IPS-18a (cell line): Measurements from ENCODE around the gene CRLF2.
"Not testable (repeated sequence)": the region's sequence is repeated elsewhere in the genome, so short reads cannot be mapped to it uniquely, and the experiment has no call there.

ENCODE experiments used
- H3K27ac ChIP-seq: one replicate; pipeline ENCODE4 v1.5.1; 2013; ENCODE audit warnings: low read length
- H3K27me3 ChIP-seq: one replicate; pipeline ENCODE4 v1.6.1; 2013; ENCODE audit warnings: mild to moderate bottlenecking, low read length; ENCODE audit not compliant: control insufficient read depth, insufficient read depth
- H3K36me3 ChIP-seq: one replicate; pipeline ENCODE4 v1.6.1; 2013; ENCODE audit warnings: low read depth, low read length; ENCODE audit not compliant: control insufficient read depth
- H3K4me1 ChIP-seq: one replicate; pipeline ENCODE4 v1.6.1; 2013; ENCODE audit warnings: low read depth, low read length; ENCODE audit not compliant: control insufficient read depth
- H3K4me3 ChIP-seq: one replicate; pipeline ENCODE4 v1.5.1; 2013; ENCODE audit warnings: low read length
- H3K9ac ChIP-seq: one replicate; pipeline ENCODE4 v1.6.1; 2013; ENCODE audit warnings: mild to moderate bottlenecking, low read length, moderate library complexity
- H3K9me3 ChIP-seq: one replicate; pipeline ENCODE4 v1.6.1; 2013; ENCODE audit warnings: low read depth, low read length; ENCODE audit not compliant: control insufficient read depth

Gene CRLF2

DNA sequence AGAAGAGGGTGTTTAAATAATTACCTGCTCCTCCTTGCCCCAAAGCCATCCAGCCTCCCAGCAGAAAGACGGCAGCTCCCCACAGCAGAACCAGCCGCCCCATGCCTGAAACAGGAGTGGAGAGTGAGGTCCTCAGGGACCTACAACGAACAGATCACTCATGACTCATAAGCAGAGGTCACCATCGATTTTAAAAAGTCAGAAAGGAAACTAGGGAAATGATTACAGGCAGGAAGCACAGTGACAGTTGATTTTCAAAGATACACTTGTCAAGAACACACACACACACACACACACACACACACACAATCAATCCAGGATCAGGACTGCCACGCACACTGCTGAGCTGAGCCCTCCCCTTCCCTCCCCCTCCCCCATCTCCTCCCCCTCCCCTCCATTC lies at the start of gene CRLF2:
CRLF2 (minus strand) TSS at position 118 of the 400 bp plus-strand sequence; CDS start at position 103, 15 bp downstream.
- Histone ChIP-seq H3K4me3 (no peak within 1 kb of the TSS), H3K27ac (no peak within 1 kb of the TSS), H3K9me3 (no peaks in the 10 kb centered on the region), H3K9ac (no peak within 1 kb of the TSS), H3K36me3 (no peaks in the 10 kb centered on the region), H3K27me3 (no peaks in the 10 kb centered on the region), H3K4me1 (no peaks in the 10 kb centered on the region)

- not testable (repeated sequence) for H3K27ac ChIP-seq, H3K9ac ChIP-seq, H3K27me3 ChIP-seq, H3K4me3 ChIP-seq, H3K4me1 ChIP-seq, H3K36me3 ChIP-seq, H3K9me3 ChIP-seq
Measured at GRCh38 chrX:1261771-1262170, 49.3 kb upstream of the CRLF2 start.

DNA sequence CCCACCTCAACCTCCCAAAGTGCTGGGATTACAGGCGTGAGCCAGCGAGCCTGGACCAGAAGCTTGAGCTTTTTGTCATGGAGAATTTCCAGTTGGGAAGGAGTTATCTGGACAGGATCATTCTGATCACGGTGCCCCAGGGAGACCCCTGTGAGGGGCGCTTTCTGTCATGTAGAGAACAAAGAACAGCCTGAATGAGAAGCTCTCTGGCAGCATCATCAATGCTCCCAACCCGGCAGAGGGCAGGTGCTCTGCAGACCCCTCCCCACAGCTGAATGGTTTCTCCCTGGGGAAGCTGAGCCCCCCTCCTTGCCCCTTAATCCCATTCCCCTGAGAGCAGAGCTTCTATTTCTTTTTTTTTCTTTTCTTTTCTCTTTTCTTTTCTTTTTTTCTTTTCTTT lies 48.8 kb upstream of the CRLF2 start:
- H3K4me1 ChIP-seq: no peaks in the 10 kb centered on the region
- H3K9ac ChIP-seq: no peak overlapping the region
- H3K4me3 ChIP-seq: no peak overlapping the region
- H3K36me3 ChIP-seq: no peaks in the 10 kb centered on the region
- H3K27me3 ChIP-seq: no peaks in the 10 kb centered on the region
- H3K27ac ChIP-seq: no peak overlapping the region
- no peaks in the 10 kb centered on the region for H3K9me3 ChIP-seq

- H3K4me1 ChIP-seq: peaks cover 3% of the 10 kb centered on the region
- H3K4me3 ChIP-seq: no peak overlapping the region
- no peaks in the 10 kb centered on the region for H3K36me3 ChIP-seq
- no peak overlapping the region for H3K27ac ChIP-seq
- no peaks in the 10 kb centered on the region for H3K9me3 ChIP-seq
- no peaks in the 10 kb centered on the region for H3K27me3 ChIP-seq
- no peak overlapping the region for H3K9ac ChIP-seq
Measured at GRCh38 chrX:1252861-1253260, 40.4 kb upstream of the CRLF2 start.

- peak overlapping the region; percentile 44 for H3K4me3 ChIP-seq
- no peaks in the 10 kb centered on the region for H3K9me3 ChIP-seq
- H3K36me3 ChIP-seq: no peaks in the 10 kb centered on the region
- H3K27me3 ChIP-seq: no peaks in the 10 kb centered on the region
- peaks cover 3% of the 10 kb centered on the region for H3K4me1 ChIP-seq
- peak overlapping the region; percentile 56 for H3K9ac ChIP-seq
- H3K27ac ChIP-seq: no peak overlapping the region
Measured at GRCh38 chrX:1249101-1249887, 36.8 kb upstream of the CRLF2 start.

- peak overlapping the region; percentile 56 for H3K9ac ChIP-seq
- H3K36me3 ChIP-seq: no peaks in the 10 kb centered on the region
- H3K4me3 ChIP-seq: peak overlapping the region; percentile 44
- no peaks in the 10 kb centered on the region for H3K27me3 ChIP-seq
- H3K9me3 ChIP-seq: no peaks in the 10 kb centered on the region
- no peak overlapping the region for H3K27ac ChIP-seq
- peaks cover 3% of the 10 kb centered on the region for H3K4me1 ChIP-seq
Measured at GRCh38 chrX:1248331-1249061, 36.0 kb upstream of the CRLF2 start.

DNA sequence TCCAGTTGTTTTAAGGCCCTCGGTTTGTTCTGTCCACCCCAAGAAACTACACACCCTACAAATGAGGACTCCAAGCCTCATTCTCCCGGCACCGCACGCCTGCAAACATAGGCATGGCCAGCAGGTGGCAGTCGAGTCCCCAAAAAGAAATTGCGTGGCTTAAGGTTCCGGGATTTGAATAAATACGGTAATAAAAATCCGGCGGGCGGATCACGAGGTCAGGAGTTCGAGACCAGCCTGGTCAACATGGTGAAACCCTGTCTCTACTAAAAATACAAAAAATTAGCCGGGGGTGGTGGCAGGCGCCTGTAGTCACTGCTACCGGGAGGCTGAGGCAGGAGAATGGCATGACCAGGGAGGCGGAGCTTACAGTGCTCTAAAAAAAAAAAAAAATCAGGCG lies 34.4 kb upstream of the CRLF2 start:
- Histone ChIP-seq H3K27ac (no peak overlapping the region), H3K9ac (no peak overlapping the region), H3K4me1 (peaks cover 3% of the 10 kb centered on the region), H3K9me3 (no peaks in the 10 kb centered on the region), H3K36me3 (no peaks in the 10 kb centered on the region), H3K4me3 (no peak overlapping the region), H3K27me3 (no peaks in the 10 kb centered on the region)

- no peaks in the 10 kb centered on the region for H3K27me3 ChIP-seq
- H3K9ac ChIP-seq: no peak overlapping the region
- no peaks in the 10 kb centered on the region for H3K36me3 ChIP-seq
- no peaks in the 10 kb centered on the region for H3K9me3 ChIP-seq
- no peak overlapping the region for H3K4me3 ChIP-seq
- H3K27ac ChIP-seq: no peak overlapping the region
- peaks cover 3% of the 10 kb centered on the region for H3K4me1 ChIP-seq
Measured at GRCh38 chrX:1244164-1245076, 32.0 kb upstream of the CRLF2 start.

- Histone ChIP-seq H3K4me3 (no peak overlapping the region), H3K4me1 (no peaks in the 10 kb centered on the region), H3K27ac (no peak overlapping the region), H3K27me3 (no peaks in the 10 kb centered on the region), H3K9ac (peak overlapping the region; percentile 7), H3K9me3 (no peaks in the 10 kb centered on the region), H3K36me3 (no peaks in the 10 kb centered on the region)
Measured at GRCh38 chrX:1242891-1243402, 30.5 kb upstream of the CRLF2 start.

DNA sequence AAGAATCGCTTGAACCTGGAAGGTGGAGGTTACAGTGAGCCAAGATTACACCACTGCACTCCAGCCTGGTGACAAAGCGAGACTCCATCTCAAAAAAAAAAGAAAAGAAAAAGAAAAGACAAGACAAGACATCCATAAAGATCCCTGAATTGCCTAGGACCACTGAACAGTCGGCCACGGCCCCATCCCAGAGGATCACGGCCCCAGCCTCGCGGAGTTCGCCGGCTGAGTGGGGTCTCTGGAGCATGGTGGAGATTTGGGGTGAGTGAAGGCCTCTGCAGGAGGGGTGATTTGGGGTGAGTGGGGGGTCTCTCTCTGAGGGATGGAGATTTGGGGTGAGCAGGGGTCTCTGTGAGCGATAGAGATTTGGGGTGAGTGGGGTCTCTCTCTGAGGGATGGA lies 28.1 kb upstream of the CRLF2 start:
- not testable (repeated sequence) for H3K4me3 ChIP-seq, H3K36me3 ChIP-seq, H3K27me3 ChIP-seq, H3K9me3 ChIP-seq, H3K4me1 ChIP-seq, H3K27ac ChIP-seq, H3K9ac ChIP-seq

GRCh38 chrX:1239681-1240142 lies 27.3 kb upstream of the CRLF2 start:
- H3K4me3 ChIP-seq: no peak overlapping the region
- H3K27ac ChIP-seq: no peak overlapping the region
- no peak overlapping the region for H3K9ac ChIP-seq
- H3K27me3 ChIP-seq: no peaks in the 10 kb centered on the region
- H3K4me1 ChIP-seq: no peaks in the 10 kb centered on the region
- H3K36me3 ChIP-seq: no peaks in the 10 kb centered on the region
- no peaks in the 10 kb centered on the region for H3K9me3 ChIP-seq
